ENCODE data around the gene OR10H5. TPM values are rescaled to one million over a fixed set of nuclear protein-coding genes. Genes with fewer than 3 reads are reported as not detected.

OR10H5 gene
- total and polyA plus RNA-seq, 2 experiments from 2014 or later: not detected

DNA sequence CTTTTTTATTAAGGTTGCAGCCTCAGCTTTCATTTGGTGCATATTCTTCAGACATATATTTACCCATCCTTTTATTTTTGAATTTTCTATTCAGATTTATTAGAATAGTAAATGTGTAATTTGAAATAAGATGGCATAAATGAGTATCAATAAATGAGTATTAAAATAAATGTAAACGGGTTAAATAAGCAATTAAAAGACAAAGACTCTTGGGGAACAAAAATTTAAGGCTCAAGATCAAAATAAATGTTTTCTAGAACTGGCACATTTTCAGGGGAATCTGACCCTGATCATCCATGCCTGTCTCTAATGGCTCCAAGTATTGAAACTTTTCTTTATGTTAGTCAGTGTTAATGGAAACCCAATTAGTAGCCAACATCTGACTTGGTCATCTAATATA is 46.7 kb upstream of the OR10H5 start:
- Histone ChIP-seq H3F3A (replicated peaks; ENCODE audit: low read depth) (no peaks in the 10 kb centered on the region), H3K79me2 (replicated peaks; ENCODE audit: insufficient read depth) (no peaks in the 10 kb centered on the region), H3K9me2 (ENCODE audit: insufficient read depth) (no peaks in the 10 kb centered on the region), H3K4me1 (ENCODE audit: insufficient read depth) (no peaks in the 10 kb centered on the region), H3K4me3 (no peak overlapping the region), H2AFZ (no peak overlapping the region), H3K27me3 (ENCODE audit: insufficient read depth) (no peaks in the 10 kb centered on the region), H4K20me1 (replicated peaks; ENCODE audit: insufficient read depth) (no peaks in the 10 kb centered on the region), H3K4me2 (no peak overlapping the region), H3K27ac (ENCODE audit: low read depth) (no peak overlapping the region), H3K36me3 (ENCODE audit: insufficient read depth) (no peaks in the 10 kb centered on the region)
- peaks cover 2% of the 10 kb centered on the region for H3K27me3 Mint-ChIP-seq (ENCODE audit: insufficient read depth, low read depth, poor library complexity)
- H3K4me1 Mint-ChIP-seq: no peaks in the 10 kb centered on the region
- DNase-seq (ENCODE audit: low spot score) (no peak), ATAC-seq (no peak)
- H3K4me3 Mint-ChIP-seq: no peak overlapping the region
- H3K36me3 Mint-ChIP-seq (ENCODE audit: low read depth): peaks cover 39% of the 10 kb centered on the region
- peaks cover 81% of the 10 kb centered on the region for H3K9me3 Mint-ChIP-seq
- no peak overlapping the region for H3K27ac Mint-ChIP-seq
- TF ChIP-seq JUNB (IDR thresholded peaks at IDR 0.05; ENCODE audit: unreplicated experiment) (no peak), EZH2phosphoT487 (IDR thresholded peaks at IDR 0.05; ENCODE audit: unreplicated experiment) (no peak), POLR2AphosphoS5 (IDR thresholded peaks at IDR 0.05; ENCODE audit: low read depth) (no peak)

DNA sequence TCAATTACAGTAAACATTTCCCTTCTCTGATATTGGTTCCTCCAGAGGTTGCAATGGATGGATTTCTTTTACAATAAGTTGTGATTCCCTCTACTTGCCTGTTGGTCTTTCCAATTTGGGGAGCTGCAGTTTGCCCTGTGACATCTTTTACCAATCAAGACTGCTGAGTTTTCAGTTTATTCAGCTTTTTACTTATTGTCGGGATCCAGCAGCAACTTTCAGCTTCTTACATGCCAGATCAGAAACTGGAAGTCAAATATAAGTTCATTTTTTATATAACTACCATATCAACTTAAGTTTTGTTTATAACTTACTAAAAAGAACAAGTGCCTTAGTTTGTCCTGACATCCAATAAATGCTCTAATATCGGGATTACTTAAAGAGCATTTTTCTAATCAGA is 39.2 kb upstream of the OR10H5 start:
- H3K9me2 ChIP-seq (ENCODE audit: insufficient read depth): no peaks in the 10 kb centered on the region
- H3K27me3 ChIP-seq (ENCODE audit: insufficient read depth): no peaks in the 10 kb centered on the region
- H3K36me3 Mint-ChIP-seq (ENCODE audit: low read depth): peaks cover 16% of the 10 kb centered on the region
- no peak overlapping the region for H3K4me3 ChIP-seq
- H3K4me1 ChIP-seq (ENCODE audit: insufficient read depth): no peaks in the 10 kb centered on the region
- no peaks in the 10 kb centered on the region for H3K79me2 ChIP-seq (replicated peaks; ENCODE audit: insufficient read depth)
- no peaks in the 10 kb centered on the region for H3K27me3 Mint-ChIP-seq (ENCODE audit: insufficient read depth, low read depth, poor library complexity)
- no peak overlapping the region for H3K27ac Mint-ChIP-seq
- no peak overlapping the region for H3K4me3 Mint-ChIP-seq
- no peak overlapping the region for H3K4me2 ChIP-seq
- no peak overlapping the region for H2AFZ ChIP-seq
- H3K36me3 ChIP-seq (ENCODE audit: insufficient read depth): peaks cover 15% of the 10 kb centered on the region; the same call in 1 of the 2 replicates
- no peak for DNase-seq (ENCODE audit: low spot score)
- no peak for ATAC-seq
- peaks cover 90% of the 10 kb centered on the region for H3K9me3 Mint-ChIP-seq
- no peaks in the 10 kb centered on the region for H4K20me1 ChIP-seq (replicated peaks; ENCODE audit: insufficient read depth)
- no peaks in the 10 kb centered on the region for H3K4me1 Mint-ChIP-seq
- no peak overlapping the region for H3K27ac ChIP-seq (ENCODE audit: low read depth)
- H3F3A ChIP-seq (replicated peaks; ENCODE audit: low read depth): no peaks in the 10 kb centered on the region
- TF ChIP-seq CREB1 (CRISPR knock-in tag; IDR thresholded peaks at IDR 0.05; ENCODE audit: low read depth) (no peak), EZH2 (IDR thresholded peaks at IDR 0.05; ENCODE audit: low read depth, unreplicated experiment) (no peak), STAT1 (IDR thresholded peaks at IDR 0.05; ENCODE audit: unreplicated experiment) (no peak), ZNF114 (CRISPR knock-in tag; IDR thresholded peaks at IDR 0.05) (no peak), EZH2phosphoT487 (IDR thresholded peaks at IDR 0.05; ENCODE audit: unreplicated experiment) (no peak), POLR2AphosphoS5 (IDR thresholded peaks at IDR 0.05; ENCODE audit: low read depth) (no peak), NANOG (IDR thresholded peaks at IDR 0.05; ENCODE audit: borderline replicate concordance) (no peak), ZNF331 (CRISPR knock-in tag; IDR thresholded peaks at IDR 0.05; ENCODE audit: low read depth) (no peak)
- TF ChIP-seq, protein P1, sequence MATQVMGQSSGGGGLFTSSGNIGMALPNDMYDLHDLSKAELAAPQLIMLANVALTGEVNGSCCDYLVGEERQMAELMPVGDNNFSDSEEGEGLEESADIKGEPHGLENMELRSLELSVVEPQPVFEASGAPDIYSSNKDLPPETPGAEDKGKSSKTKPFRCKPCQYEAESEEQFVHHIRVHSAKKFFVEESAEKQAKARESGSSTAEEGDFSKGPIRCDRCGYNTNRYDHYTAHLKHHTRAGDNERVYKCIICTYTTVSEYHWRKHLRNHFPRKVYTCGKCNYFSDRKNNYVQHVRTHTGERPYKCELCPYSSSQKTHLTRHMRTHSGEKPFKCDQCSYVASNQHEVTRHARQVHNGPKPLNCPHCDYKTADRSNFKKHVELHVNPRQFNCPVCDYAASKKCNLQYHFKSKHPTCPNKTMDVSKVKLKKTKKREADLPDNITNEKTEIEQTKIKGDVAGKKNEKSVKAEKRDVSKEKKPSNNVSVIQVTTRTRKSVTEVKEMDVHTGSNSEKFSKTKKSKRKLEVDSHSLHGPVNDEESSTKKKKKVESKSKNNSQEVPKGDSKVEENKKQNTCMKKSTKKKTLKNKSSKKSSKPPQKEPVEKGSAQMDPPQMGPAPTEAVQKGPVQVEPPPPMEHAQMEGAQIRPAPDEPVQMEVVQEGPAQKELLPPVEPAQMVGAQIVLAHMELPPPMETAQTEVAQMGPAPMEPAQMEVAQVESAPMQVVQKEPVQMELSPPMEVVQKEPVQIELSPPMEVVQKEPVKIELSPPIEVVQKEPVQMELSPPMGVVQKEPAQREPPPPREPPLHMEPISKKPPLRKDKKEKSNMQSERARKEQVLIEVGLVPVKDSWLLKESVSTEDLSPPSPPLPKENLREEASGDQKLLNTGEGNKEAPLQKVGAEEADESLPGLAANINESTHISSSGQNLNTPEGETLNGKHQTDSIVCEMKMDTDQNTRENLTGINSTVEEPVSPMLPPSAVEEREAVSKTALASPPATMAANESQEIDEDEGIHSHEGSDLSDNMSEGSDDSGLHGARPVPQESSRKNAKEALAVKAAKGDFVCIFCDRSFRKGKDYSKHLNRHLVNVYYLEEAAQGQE (IDR thresholded peaks at IDR 0.05; ENCODE audit: unreplicated experiment): no peak
- TF ChIP-seq, protein P2, sequence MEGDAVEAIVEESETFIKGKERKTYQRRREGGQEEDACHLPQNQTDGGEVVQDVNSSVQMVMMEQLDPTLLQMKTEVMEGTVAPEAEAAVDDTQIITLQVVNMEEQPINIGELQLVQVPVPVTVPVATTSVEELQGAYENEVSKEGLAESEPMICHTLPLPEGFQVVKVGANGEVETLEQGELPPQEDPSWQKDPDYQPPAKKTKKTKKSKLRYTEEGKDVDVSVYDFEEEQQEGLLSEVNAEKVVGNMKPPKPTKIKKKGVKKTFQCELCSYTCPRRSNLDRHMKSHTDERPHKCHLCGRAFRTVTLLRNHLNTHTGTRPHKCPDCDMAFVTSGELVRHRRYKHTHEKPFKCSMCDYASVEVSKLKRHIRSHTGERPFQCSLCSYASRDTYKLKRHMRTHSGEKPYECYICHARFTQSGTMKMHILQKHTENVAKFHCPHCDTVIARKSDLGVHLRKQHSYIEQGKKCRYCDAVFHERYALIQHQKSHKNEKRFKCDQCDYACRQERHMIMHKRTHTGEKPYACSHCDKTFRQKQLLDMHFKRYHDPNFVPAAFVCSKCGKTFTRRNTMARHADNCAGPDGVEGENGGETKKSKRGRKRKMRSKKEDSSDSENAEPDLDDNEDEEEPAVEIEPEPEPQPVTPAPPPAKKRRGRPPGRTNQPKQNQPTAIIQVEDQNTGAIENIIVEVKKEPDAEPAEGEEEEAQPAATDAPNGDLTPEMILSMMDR (conservative IDR thresholded peaks at IDR 0.05; ENCODE audit: low read depth in 2 of 2): no peak
- TF ChIP-seq, protein P3, sequence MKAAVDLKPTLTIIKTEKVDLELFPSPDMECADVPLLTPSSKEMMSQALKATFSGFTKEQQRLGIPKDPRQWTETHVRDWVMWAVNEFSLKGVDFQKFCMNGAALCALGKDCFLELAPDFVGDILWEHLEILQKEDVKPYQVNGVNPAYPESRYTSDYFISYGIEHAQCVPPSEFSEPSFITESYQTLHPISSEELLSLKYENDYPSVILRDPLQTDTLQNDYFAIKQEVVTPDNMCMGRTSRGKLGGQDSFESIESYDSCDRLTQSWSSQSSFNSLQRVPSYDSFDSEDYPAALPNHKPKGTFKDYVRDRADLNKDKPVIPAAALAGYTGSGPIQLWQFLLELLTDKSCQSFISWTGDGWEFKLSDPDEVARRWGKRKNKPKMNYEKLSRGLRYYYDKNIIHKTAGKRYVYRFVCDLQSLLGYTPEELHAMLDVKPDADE (IDR thresholded peaks at IDR 0.05): no peak

Data from GM23338 (cell line).